GM12878 (cell line): ENCODE data around the gene IAPP. TPM values are rescaled to one million over a fixed set of nuclear protein-coding genes. Genes with fewer than 3 reads are reported as not detected.

Experiments
- ATAC-seq: fragments of 200-7000 bp; cut with Tn5 transposase; 3 replicates; pipeline ENCODE4 v1.9.1; 2020; ENCODE audit warnings: mild to moderate bottlenecking, moderate library complexity
- BruUV-seq: library from RNA; stranded (reverse); fragments of 400-500 nt; replicated peaks from 2 replicates; lab custom pipeline; 2021; lab: Mats Ljungman, UMichigan
- CTCF ChIA-PET: fragments of 300-600 bp; sonication (Branson Sonifier 250); formaldehyde crosslinking; extraction: SDS; loops from one replicate; lab custom pipeline; 2021; ENCODE audit warnings: inconsistent platforms; lab: Yijun Ruan, JAX
- POLR2A ChIA-PET: fragments of 350-600 bp; formaldehyde crosslinking; extraction: SDS; loops from one replicate; lab custom pipeline; 2021; ENCODE audit warnings: inconsistent platforms; lab: Charles Lee
- RAD21 ChIA-PET: fragments of 300-600 bp; sonication (Branson Sonifier 250); formaldehyde crosslinking; loops from one replicate; lab custom pipeline; 2023; ENCODE audit warnings: antibody characterized with exemption; ENCODE audit not compliant: unreplicated experiment; lab: Charles Lee
- SMC1A ChIA-PET: fragments of 300-600 bp; sonication (Branson Sonifier 250); formaldehyde crosslinking; loops from one replicate; lab custom pipeline; 2023; ENCODE audit not compliant: unreplicated experiment, uncharacterized antibody; lab: Charles Lee
- DNase-seq: peaks from one replicate; pipeline ENCODE4 v3.0.0-alpha.2; 2011; ENCODE audit warnings: low read depth, low spot score
- FAIRE-seq: peaks from 3 replicates; lab custom pipeline; 2011; peaks lifted over from hg19 to GRCh38; lab: Jason Lieb, UNC
- H2AFZ ChIP-seq: 2 replicates; pipeline ENCODE4 v1.6.0; 2011; ENCODE audit warnings: low read depth, low read length, control low read depth; ENCODE audit not compliant: control insufficient read depth
- H3K27ac ChIP-seq: 2 replicates; pipeline ENCODE4 v1.5.1; 2011; ENCODE audit warnings: control low read depth; ENCODE audit not compliant: control insufficient read depth, insufficient read depth
- H3K27me3 ChIP-seq, 2 experiments: replicated peaks in 1 of 2; 2 replicates each; pipeline versions ENCODE4 v1.6.0 to v1.6.1; 2011; ENCODE audit warnings: low read length in 1 of 2; ENCODE audit not compliant: control insufficient read depth in 2 of 2, insufficient read depth in 2 of 2
- H3K36me3 ChIP-seq, 2 experiments: 2 replicates each; pipeline ENCODE4 v1.5.1; 2011; ENCODE audit warnings: low read length in 1 of 2; ENCODE audit not compliant: control insufficient read depth in 2 of 2, insufficient read depth in 2 of 2
- H3K4me1 ChIP-seq: 2 replicates; pipeline ENCODE4 v1.6.1; 2011; ENCODE audit warnings: mild to moderate bottlenecking, low read length, moderate library complexity, mixed read lengths; ENCODE audit not compliant: control insufficient read depth, insufficient read depth
- H3K4me2 ChIP-seq: 2 replicates; pipeline ENCODE4 v1.6.0; 2011; ENCODE audit warnings: control low read depth; ENCODE audit not compliant: control insufficient read depth, insufficient read depth
- H3K4me3 ChIP-seq: fragments of 200-600 bp; sonication (generic); 2 replicates; pipeline ENCODE4 v1.5.1; 2016
- H3K79me2 ChIP-seq: 2 replicates; pipeline ENCODE4 v1.6.0; 2011; ENCODE audit warnings: low read length; ENCODE audit not compliant: control insufficient read depth, insufficient read depth
- H3K9ac ChIP-seq: 2 replicates; pipeline ENCODE4 v1.8.0; 2011; ENCODE audit warnings: low read length, control low read depth, mixed read lengths; ENCODE audit not compliant: control insufficient read depth, insufficient read depth
- H3K9me3 ChIP-seq: replicated peaks from 3 replicates; pipeline ENCODE4 v1.5.1; 2011; ENCODE audit warnings: mild to moderate bottlenecking, low read length; ENCODE audit not compliant: control insufficient read depth, insufficient read depth
- H4K20me1 ChIP-seq: 2 replicates; pipeline ENCODE4 v1.6.0; 2011; ENCODE audit not compliant: control insufficient read depth, insufficient read depth
- ZBTB40 ChIP-seq: fragments of 450-650 bp; IDR thresholded peaks from 2 replicates; pipeline ENCODE4 v1.6.1; 2016; ENCODE audit warnings: mild to moderate bottlenecking, moderate library complexity, borderline replicate concordance
- WGBS: methylation state at CpG from one replicate; pipeline ENCODE4 v1.1.6; 2016; ENCODE audit warnings: low lambda C conversion rate; ENCODE audit not compliant: insufficient replicate concordance, insufficient coverage; ENCODE audit errors: missing lambda C conversion rate; 5-methylcytosine and 5-hydroxymethylcytosine counted together
- in situ Hi-C: fragments of 300-500 bp; cut with MboI; formaldehyde crosslinking; loops from 9 replicates; pipeline ENCODE4 v1.14.3; 2018; ENCODE audit warnings: mixed read lengths
- intact Hi-C: fragments of 100-400 bp; cut with micrococcal nuclease; formaldehyde crosslinking; loops from one replicate; pipeline ENCODE4 v1.14.2; 2022; ENCODE audit not compliant: unreplicated experiment
- polyA plus RNA-seq, 11 experiments: library from polyadenylated mRNA; depleted of rRNA in 4 of 11; unstranded in 6 of 11; stranded (reverse) in 5 of 11; fragments of >200 nt; fragmentation: Nextera tagmentation in 4 of 11; fragmentation: Illumina TruSeq in 1 of 11; extraction: Ambion mirVana in 4 of 11; extraction: Trizol in 1 of 11; gene quantifications; 1 replicate in 1 of 11; 2 replicates in 10 of 11; pipeline versions ENCODE4 v1.2.1 to v1.2.3, GENCODE V29; 2011 to 2016; ENCODE audit warnings: inconsistent platforms in 2 of 11, missing spikeins in 2 of 11, low read depth in 1 of 11
- total RNA-seq, 4 experiments: library from RNA; depleted of rRNA in 3 of 4; stranded (reverse); fragments of >200 nt in 3 of 4; fragmentation: Illumina TruSeq in 1 of 4; extraction: Trizol in 1 of 4; gene quantifications; 2 replicates each; pipeline versions ENCODE4 v1.2.1 to v1.2.3, GENCODE V29; 2013 to 2021

Gene IAPP
- total and polyA plus RNA-seq, 10 of the 15 experiments (the other 5 are each of a cell fraction or from before 2014, with no cell fraction given): not detected

DNA sequence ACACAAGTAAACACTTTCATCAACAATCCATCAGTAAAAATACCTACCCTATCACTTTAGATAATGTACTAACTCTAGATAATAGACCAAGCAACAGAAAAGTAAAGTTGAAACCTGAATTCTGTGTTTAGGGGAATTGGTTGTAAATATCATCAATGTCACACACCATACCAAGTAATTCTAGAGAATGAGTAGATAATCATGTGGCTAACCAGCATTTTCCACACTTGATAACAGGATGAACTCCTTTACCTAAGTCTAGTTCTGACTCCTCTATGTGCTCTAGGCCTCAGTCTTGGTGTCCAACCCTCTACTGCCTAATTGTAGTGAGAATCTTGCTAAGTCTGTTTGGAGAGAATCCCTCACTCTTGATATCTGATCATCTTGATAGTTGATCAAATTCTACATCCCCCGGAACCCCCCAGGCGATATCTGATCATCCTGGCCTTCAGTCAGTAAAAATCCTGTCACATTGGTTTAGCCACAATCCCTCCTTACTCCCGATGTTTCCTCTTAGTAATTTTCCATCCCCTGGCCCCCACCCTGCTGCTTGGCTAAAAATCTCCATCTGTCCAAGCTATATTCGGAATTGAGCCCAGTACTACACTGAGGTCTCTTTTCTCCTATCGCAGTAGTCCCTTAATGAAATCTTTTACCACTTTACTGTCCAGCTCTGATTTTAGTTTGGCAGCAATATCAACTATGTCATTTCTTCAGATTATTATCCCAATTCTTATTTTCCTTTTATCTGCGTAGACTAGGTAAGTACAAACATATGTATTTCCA, 34.5 kb upstream of the IAPP start:
- no peak for ATAC-seq
- Histone ChIP-seq H4K20me1 (no peaks in the 10 kb centered on the region), H3K4me2 (no peak overlapping the region), H3K9ac (no peak overlapping the region), H3K4me3 (no peak overlapping the region), H3K27ac (no peak overlapping the region), H3K79me2 (no peaks in the 10 kb centered on the region), H3K9me3 (no peaks in the 10 kb centered on the region), H2AFZ (no peak overlapping the region), H3K36me3 (no peaks in the 10 kb centered on the region), H3K27me3 (no peaks in the 10 kb centered on the region), H3K4me1 (no peaks in the 10 kb centered on the region)
- ChIA-PET SMC1A (interaction anchor here (1.2 kb wide), 1 partner anchor 9 kb away, joined by 4 read pairs; no protein-coding TSS in a partner anchor), POLR2A (no interaction called here), CTCF (no interaction called here), RAD21 (no interaction called here)
- intact Hi-C loops: no loop called here
- in situ Hi-C loops: no loop called here
- TF ChIP-seq ZBTB40: no peak
- no peak for DNase-seq
- 49% methylated on average over 6 of the region's 6 CpGs for WGBS
- no TSS peak for BruUV-seq
- FAIRE-seq: no peak
